PC-9 (cell line): Measurements from ENCODE around the gene RNF182. TPM values are rescaled to one million over a fixed set of nuclear protein-coding genes. Genes with fewer than 3 reads are reported as not detected.

Experiments used
- BruUV-seq: library from RNA; stranded (reverse); fragments of 400-500 nt; replicated peaks from 2 replicates; lab custom pipeline; 2021; lab: Mats Ljungman, UMichigan
- CTCF ChIA-PET: fragments of 300-600 bp; sonication (Branson Sonifier 250); formaldehyde crosslinking; loops from one replicate; lab custom pipeline; 2022; ENCODE audit warnings: antibody characterized with exemption; lab: Charles Lee
- POLR2A ChIA-PET: fragments of 300-600 bp; sonication (Branson Sonifier 250); formaldehyde crosslinking; loops from one replicate; lab custom pipeline; 2022; ENCODE audit warnings: antibody characterized with exemption; ENCODE audit not compliant: unreplicated experiment; lab: Charles Lee
- DNase-seq, 2 experiments: peaks; one replicate each; pipeline versions ENCODE4 v3.0.0 to v3.0.0-alpha.2; 2015 to 2022; ENCODE audit warnings: mixed read lengths in 1 of 2
- H2AFZ ChIP-seq: fragments of 200-600 bp; sonication (generic); 2 replicates; pipeline ENCODE4 v1.8.1; 2017; ENCODE audit warnings: antibody characterized with exemption
- H3F3A ChIP-seq: fragments of 200-600 bp; sonication (generic); 2 replicates; pipeline ENCODE4 v1.8.1; 2017; ENCODE audit warnings: antibody characterized with exemption, mild to moderate bottlenecking, low read depth; ENCODE audit not compliant: insufficient read depth
- H3K27ac ChIP-seq: fragments of 200-600 bp; sonication (generic); 2 replicates; pipeline ENCODE4 v1.6.1; 2016; ENCODE audit warnings: mixed run types
- H3K27me3 ChIP-seq: fragments of 200-600 bp; sonication (generic); 2 replicates; pipeline ENCODE4 v1.6.1; 2016; ENCODE audit warnings: low read depth, mixed run types; ENCODE audit not compliant: insufficient read depth
- H3K36me3 ChIP-seq: fragments of 200-600 bp; sonication (generic); 2 replicates; pipeline ENCODE4 v1.6.1; 2016; ENCODE audit warnings: low read depth, mixed run types
- H3K4me1 ChIP-seq: fragments of 200-600 bp; sonication (generic); replicated peaks from 2 replicates; pipeline ENCODE4 v1.6.1; 2016; ENCODE audit warnings: mixed run types; ENCODE audit not compliant: insufficient read depth
- H3K4me2 ChIP-seq: fragments of 200-600 bp; sonication (generic); 2 replicates; pipeline ENCODE4 v1.6.1; 2017; ENCODE audit warnings: mixed run types
- H3K4me3 ChIP-seq: fragments of 200-600 bp; sonication (generic); 2 replicates; pipeline ENCODE4 v1.6.1; 2016; ENCODE audit warnings: mixed run types
- H3K79me2 ChIP-seq: fragments of 200-600 bp; sonication (generic); 2 replicates; pipeline ENCODE4 v1.6.1; 2017; ENCODE audit warnings: low read depth, mixed run types
- H3K9me2 ChIP-seq: fragments of 200-600 bp; sonication (generic); 2 replicates; pipeline ENCODE4 v1.8.1; 2017; ENCODE audit warnings: mild to moderate bottlenecking; ENCODE audit not compliant: insufficient read depth
- H3K9me3 ChIP-seq: fragments of 200-600 bp; sonication (generic); 2 replicates; pipeline ENCODE4 v1.8.1; 2016; ENCODE audit warnings: low read depth; ENCODE audit not compliant: insufficient read depth
- H4K20me1 ChIP-seq: fragments of 200-600 bp; sonication (generic); 2 replicates; pipeline ENCODE4 v1.8.1; 2017; ENCODE audit not compliant: insufficient read depth
- EZH2 ChIP-seq: fragments of 200-600 bp; sonication (generic); IDR thresholded peaks from 2 replicates; pipeline ENCODE4 v1.8.0; 2017; ENCODE audit warnings: antibody characterized with exemption, low read depth
- intact Hi-C: fragments of 100-400 bp; cut with micrococcal nuclease; formaldehyde crosslinking; loops from one replicate; pipeline ENCODE4 v1.10.0; 2022; ENCODE audit not compliant: unreplicated experiment
- total RNA-seq: library from RNA; stranded (reverse); gene quantifications from 2 replicates; pipeline ENCODE4 v1.2.3, GENCODE V29; 2021
- TF ChIP-seq, protein P1 (sequence below): fragments of 200-600 bp; sonication (generic); conservative IDR thresholded peaks from 2 replicates; pipeline ENCODE4 v1.6.1; 2017; ENCODE audit warnings: mixed run types, antibody characterized with exemption, mild to moderate bottlenecking, moderate library complexity

RNF182 gene
- total RNA-seq, 1 experiment from 2014 or later = 0.13 TPM

DNA sequence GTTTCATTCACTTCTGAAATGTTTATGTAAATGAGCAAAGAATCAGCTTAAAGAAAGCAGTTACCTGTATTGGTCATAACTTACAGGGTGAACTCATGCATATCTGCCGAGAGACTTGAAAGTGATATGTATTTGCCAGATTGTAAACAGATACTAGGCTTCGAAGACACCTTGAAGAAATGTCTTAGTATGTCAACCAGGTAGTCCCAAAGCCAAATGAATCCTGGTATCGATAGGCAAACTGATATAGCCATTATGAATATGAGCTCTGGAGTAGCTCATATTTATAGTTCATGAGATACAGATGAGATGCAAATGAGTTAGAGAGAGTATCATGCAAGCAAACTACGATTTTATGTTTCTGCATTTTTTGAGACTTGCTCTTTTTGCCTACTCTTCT lies 55.8 kb downstream of the RNF182 start:
- POLR2A ChIA-PET = no interaction called here
- Histone ChIP-seq H4K20me1 (no peaks in the 10 kb centered on the region), H3K4me2 (no peak overlapping the region), H3K27me3 (no peaks in the 10 kb centered on the region), H3K4me1 (no peaks in the 10 kb centered on the region), H3K79me2 (no peaks in the 10 kb centered on the region), H3K36me3 (no peaks in the 10 kb centered on the region), H3K4me3 (no peak overlapping the region), H3K9me2 (no peaks in the 10 kb centered on the region), H3K27ac (no peak overlapping the region), H3F3A (no peaks in the 10 kb centered on the region), H3K9me3 (no peaks in the 10 kb centered on the region), H2AFZ (no peak overlapping the region)
- intact Hi-C loops = no loop called here
- DNase-seq = no peak
- no peak for TF ChIP-seq EZH2
- TF ChIP-seq, protein P1, sequence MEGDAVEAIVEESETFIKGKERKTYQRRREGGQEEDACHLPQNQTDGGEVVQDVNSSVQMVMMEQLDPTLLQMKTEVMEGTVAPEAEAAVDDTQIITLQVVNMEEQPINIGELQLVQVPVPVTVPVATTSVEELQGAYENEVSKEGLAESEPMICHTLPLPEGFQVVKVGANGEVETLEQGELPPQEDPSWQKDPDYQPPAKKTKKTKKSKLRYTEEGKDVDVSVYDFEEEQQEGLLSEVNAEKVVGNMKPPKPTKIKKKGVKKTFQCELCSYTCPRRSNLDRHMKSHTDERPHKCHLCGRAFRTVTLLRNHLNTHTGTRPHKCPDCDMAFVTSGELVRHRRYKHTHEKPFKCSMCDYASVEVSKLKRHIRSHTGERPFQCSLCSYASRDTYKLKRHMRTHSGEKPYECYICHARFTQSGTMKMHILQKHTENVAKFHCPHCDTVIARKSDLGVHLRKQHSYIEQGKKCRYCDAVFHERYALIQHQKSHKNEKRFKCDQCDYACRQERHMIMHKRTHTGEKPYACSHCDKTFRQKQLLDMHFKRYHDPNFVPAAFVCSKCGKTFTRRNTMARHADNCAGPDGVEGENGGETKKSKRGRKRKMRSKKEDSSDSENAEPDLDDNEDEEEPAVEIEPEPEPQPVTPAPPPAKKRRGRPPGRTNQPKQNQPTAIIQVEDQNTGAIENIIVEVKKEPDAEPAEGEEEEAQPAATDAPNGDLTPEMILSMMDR = no peak
- CTCF ChIA-PET = no interaction called here
- BruUV-seq = no TSS peak

- H3K4me2 ChIP-seq = no peak overlapping the region
- no peak for DNase-seq
- no peaks in the 10 kb centered on the region for H4K20me1 ChIP-seq
- TF ChIP-seq, protein P1 = no peak
- TF ChIP-seq EZH2 = no peak
- no peaks in the 10 kb centered on the region for H3F3A ChIP-seq
- 0 out of 2 replicates have a peak, but pooled peaks cover 3% of the 10 kb centered on the region for H3K9me3 ChIP-seq
- no peak overlapping the region for H3K27ac ChIP-seq
- intact Hi-C loops = no loop called here
- H3K4me3 ChIP-seq = no peak overlapping the region
- H3K27me3 ChIP-seq = no peaks in the 10 kb centered on the region
- CTCF ChIA-PET = interaction anchor here (0.6 kb wide), 1 partner anchor 191 kb away, joined by 4 read pairs; no protein-coding TSS in a partner anchor
- no peaks in the 10 kb centered on the region for H3K4me1 ChIP-seq
- POLR2A ChIA-PET = no interaction called here
- H2AFZ ChIP-seq = no peak overlapping the region
- no peaks in the 10 kb centered on the region for H3K9me2 ChIP-seq
- no TSS peak for BruUV-seq
- H3K79me2 ChIP-seq = no peaks in the 10 kb centered on the region
- no peaks in the 10 kb centered on the region for H3K36me3 ChIP-seq
Observed at GRCh38 chr6:13985663-13986325, 61.0 kb downstream of the RNF182 start.

DNA sequence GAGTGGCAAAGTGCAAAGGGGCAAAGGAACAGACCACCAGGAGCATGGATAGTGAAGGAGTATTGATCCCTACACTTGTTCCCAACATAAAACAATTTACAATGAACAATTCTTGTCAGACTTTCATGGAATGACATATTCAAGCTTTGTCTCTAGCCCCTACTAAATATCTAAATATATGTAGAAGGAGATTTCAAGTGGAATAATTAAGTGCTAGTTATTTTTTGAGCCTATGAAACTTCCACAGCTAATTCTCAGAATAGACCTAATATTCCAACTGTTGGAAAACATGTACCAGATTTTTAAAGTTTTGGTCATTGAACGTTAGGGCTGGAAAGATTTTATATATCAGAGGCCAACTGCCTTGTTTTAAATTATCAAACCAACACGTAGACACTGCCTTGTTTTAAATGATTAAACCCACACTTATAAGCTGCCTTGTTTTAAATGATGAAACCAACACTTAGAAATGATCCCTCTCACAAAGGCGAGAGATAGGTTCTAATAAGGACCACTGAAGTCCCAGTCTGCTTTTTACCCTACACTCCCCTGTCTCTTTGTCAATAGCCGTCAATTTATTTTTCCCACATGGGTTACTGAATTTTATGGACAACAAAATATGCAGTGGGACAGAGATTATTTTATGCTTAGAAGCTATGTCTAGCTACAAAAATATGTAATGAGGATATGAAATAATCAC lies 62.1 kb downstream of the RNF182 start:
- H3K36me3 ChIP-seq = no peaks in the 10 kb centered on the region
- no peak overlapping the region for H3K4me3 ChIP-seq
- BruUV-seq = no TSS peak
- H4K20me1 ChIP-seq = no peaks in the 10 kb centered on the region
- 0 out of 2 replicates have a peak, but pooled peaks cover 2% of the 10 kb centered on the region for H3K4me1 ChIP-seq
- CTCF ChIA-PET = no interaction called here
- 0 out of 2 replicates have a peak, but pooled peaks cover 3% of the 10 kb centered on the region for H3K9me3 ChIP-seq
- no peak for TF ChIP-seq EZH2
- TF ChIP-seq, protein P1 = no peak
- H2AFZ ChIP-seq = no peak overlapping the region
- POLR2A ChIA-PET = no interaction called here
- no peaks in the 10 kb centered on the region for H3K9me2 ChIP-seq
- H3K27me3 ChIP-seq = no peaks in the 10 kb centered on the region
- no peaks in the 10 kb centered on the region for H3F3A ChIP-seq
- intact Hi-C loops = no loop called here
- H3K4me2 ChIP-seq = no peak overlapping the region
- H3K79me2 ChIP-seq = no peaks in the 10 kb centered on the region
- H3K27ac ChIP-seq = no peak overlapping the region
- no peak for DNase-seq
